DMS153 (cell line): ENCODE data around the gene DAB2.
"Not testable (repeated sequence)": the region's sequence is repeated elsewhere in the genome, so short reads cannot be mapped to it uniquely, and the experiment has no call there.

Experiments
- DNase-seq: peaks from one replicate; lab custom pipeline; 2025; lab: John Stamatoyannopoulos, UW

Gene DAB2

DNA sequence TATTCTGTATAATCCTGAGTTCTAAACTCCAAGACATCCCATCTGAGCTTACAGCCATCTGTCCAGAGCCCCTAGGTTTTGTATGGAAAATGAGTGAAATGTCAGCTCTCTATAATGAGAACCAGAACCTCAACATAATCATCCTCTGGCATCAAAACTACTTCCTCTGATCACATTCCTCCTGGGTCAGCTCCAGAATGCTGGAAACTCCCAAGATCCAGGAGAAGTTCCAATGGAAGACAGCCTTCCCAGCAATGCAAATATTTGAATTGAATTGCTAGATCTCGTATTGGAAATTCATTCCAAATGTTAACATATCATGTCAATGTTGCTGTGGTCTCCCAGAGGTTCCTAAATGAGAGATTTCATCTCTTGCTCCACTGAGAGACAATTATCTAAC is 84.3 kb downstream of the DAB2 start:
- DNase-seq, result no peak

DNA sequence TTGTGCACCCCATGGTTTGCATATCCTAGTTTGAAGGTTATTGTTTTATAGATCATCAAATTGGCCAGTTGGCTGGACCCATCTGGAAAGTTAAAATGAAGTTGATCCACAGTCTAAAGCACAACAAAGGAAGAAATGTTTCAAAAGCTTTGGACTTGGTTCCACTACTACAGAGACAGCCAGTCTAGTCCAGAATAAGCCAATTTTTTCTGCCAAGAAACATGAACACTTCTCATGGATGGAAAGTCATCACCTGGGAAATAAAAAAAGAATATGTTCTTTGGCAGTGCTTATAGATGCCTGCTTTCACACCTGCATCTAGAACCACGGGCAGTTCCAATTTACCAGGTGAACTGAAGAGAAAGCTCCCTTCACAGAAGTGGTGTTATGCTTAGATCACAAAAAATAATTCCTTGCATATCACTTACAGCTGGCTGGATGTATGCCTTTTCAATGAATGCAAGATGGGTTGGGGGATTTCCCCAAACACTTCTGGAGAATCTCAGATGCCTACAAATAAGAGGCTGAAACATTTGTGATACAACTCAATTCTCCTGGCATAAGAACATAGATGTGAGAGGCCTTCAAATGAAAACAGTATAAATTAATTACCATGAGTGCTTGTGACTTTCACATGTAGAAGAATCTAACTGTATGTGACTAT is 87.4 kb downstream of the DAB2 start:
- DNase-seq, result no peak

DNA sequence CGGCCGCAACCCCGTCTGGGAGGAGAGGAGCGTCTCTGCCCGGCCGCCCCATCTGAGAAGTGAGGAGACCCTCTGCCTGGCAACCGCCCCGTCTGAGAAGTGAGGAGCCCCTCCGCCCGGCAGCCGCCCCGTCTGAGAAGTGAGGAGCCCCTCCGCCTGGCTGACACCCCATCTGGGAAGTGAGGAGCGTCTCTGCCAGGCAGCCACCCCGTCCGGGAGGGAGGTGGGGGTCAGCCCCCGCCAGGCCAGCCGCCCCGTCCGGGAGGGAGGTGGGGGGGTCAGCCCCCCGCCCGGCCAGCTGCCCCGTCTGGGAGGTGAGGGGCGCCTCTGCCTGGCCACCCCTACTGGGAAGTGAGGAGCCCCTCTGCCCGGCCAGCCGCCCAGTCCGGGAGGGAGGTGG is 90.5 kb downstream of the DAB2 start:
- DNase-seq, result not testable (repeated sequence)

GRCh38 chr5:39333104-39333503 is 91.7 kb downstream of the DAB2 start:
- no peak for DNase-seq

- DNase-seq, result no peak
Observed at GRCh38 chr5:39331861-39332381, 92.9 kb downstream of the DAB2 start.

DNA sequence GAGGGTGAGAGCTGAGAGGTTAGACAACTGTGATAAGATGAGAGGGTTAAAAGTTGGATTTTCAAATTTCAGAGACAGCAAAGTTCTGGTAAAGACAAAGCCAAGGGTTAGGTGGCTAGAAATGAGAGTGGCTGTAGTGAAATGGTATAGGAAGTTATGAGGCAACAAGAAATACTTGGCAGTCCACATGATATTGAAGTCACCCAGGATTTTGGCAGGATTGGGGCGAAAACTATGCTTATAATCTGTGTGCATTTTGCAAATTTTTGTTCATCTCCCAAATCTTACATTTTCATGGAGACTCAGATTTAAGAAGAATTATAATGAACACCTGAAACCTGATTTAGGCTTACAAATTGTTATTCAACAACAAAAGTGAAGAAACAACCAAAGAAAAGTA is 96.0 kb downstream of the DAB2 start:
- DNase-seq, result no peak

DNA sequence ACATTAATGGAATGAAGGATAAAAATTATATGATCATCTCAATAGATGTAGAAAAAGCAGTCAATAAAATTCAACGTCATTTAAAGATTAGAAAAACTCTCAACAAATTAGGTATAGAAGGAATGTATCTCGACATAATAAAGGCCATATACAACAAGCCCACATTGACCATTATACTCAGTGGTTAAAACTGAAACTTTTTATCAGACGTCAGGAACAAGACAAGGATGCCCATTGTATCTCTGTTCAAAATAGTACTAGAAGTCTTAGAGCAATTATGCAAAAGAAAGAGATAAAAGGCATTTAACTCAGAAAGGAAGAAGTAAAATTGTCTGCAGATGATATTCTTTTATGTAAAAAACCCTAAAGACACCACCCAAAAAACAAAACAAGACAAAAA is 101.2 kb downstream of the DAB2 start:
- DNase-seq, result no peak
